ENCODE measurements around the gene CYB561D1. TPM values are rescaled to one million over a fixed set of nuclear protein-coding genes. Genes with fewer than 3 reads are reported as not detected.
A peak's percentile ranks its signal among the peaks of the same experiment; 100 is the strongest.

Gene CYB561D1
- total and polyA plus RNA-seq, 2 donors (not counting 1 experiment from before 2014, with no cell fraction given): 5.1 to 6.6 TPM

GRCh38 chr1:109497449-109498160 lies 3.7 kb downstream of the CYB561D1 start:
- no peaks in the 10 kb centered on the region for H3K27me3 ChIP-seq (ENCODE audit: control insufficient read depth, insufficient read depth, low read length)
- H3K79me2 ChIP-seq (ENCODE audit: control insufficient read depth, insufficient read depth, low read length): no peaks in the 10 kb centered on the region
- H3K27ac ChIP-seq (ENCODE audit: insufficient read depth, low read length): no peak overlapping the region
- H3K4me3 ChIP-seq (replicated peaks in 1 of 4; ENCODE audit: control extremely low read depth in 1 of 4, insufficient read depth in 1 of 4, low read depth in 3 of 4, low read length in 4 of 4): no peak overlapping the region
- H3K4me2 ChIP-seq (ENCODE audit: extremely low read depth, insufficient read depth, low read length): no peak overlapping the region
- no peaks in the 10 kb centered on the region for H4K20me1 ChIP-seq (ENCODE audit: control insufficient read depth, extremely low read depth, insufficient read depth, low read length)
- no peak for DNase-seq (ENCODE audit: low read depth in 2 of 2)
- peaks cover 8% of the 10 kb centered on the region for H3K4me1 ChIP-seq (ENCODE audit: control insufficient read depth, extremely low read depth, insufficient read depth, low read length)
- H2AFZ ChIP-seq (ENCODE audit: low read length): no peak overlapping the region
- no peaks in the 10 kb centered on the region for H3K9me3 ChIP-seq (ENCODE audit: control insufficient read depth, insufficient read depth, low read depth, low read length)
- H3K9ac ChIP-seq (ENCODE audit: insufficient read depth, low read length): no peak overlapping the region
- H3K36me3 ChIP-seq (ENCODE audit: control insufficient read depth, insufficient read depth, low read length): peaks cover 5% of the 10 kb centered on the region
- TF ChIP-seq CTCF (conservative IDR thresholded peaks at IDR 0.05 in 1 of 2, IDR thresholded peaks at IDR 0.05 in 1 of 2; ENCODE audit: low read depth in 1 of 2, low read length in 2 of 2): no peak
- no peak for TF ChIP-seq EZH2 (IDR thresholded peaks at IDR 0.05; ENCODE audit: low read length, missing control alignments)

GRCh38 chr1:109498161-109498801 lies 4.4 kb downstream of the CYB561D1 start:
- Histone ChIP-seq H3K27me3 (ENCODE audit: control insufficient read depth, insufficient read depth, low read length) (no peaks in the 10 kb centered on the region), H3K27ac (ENCODE audit: insufficient read depth, low read length) (no peak overlapping the region), H2AFZ (ENCODE audit: low read length) (no peak overlapping the region), H3K9ac (ENCODE audit: insufficient read depth, low read length) (no peak overlapping the region), H4K20me1 (ENCODE audit: control insufficient read depth, extremely low read depth, insufficient read depth, low read length) (no peaks in the 10 kb centered on the region), H3K79me2 (ENCODE audit: control insufficient read depth, insufficient read depth, low read length) (no peaks in the 10 kb centered on the region), H3K9me3 (ENCODE audit: control insufficient read depth, insufficient read depth, low read depth, low read length) (no peaks in the 10 kb centered on the region), H3K4me3 (replicated peaks in 1 of 4; ENCODE audit: control extremely low read depth in 1 of 4, insufficient read depth in 1 of 4, low read depth in 3 of 4, low read length in 4 of 4) (no peak overlapping the region), H3K36me3 (ENCODE audit: control insufficient read depth, insufficient read depth, low read length) (peaks cover 5% of the 10 kb centered on the region), H3K4me1 (ENCODE audit: control insufficient read depth, extremely low read depth, insufficient read depth, low read length) (peaks cover 8% of the 10 kb centered on the region), H3K4me2 (ENCODE audit: extremely low read depth, insufficient read depth, low read length) (no peak overlapping the region)
- peak; percentile 25 to 27 for DNase-seq (ENCODE audit: low read depth in 2 of 2)
- TF ChIP-seq EZH2 (IDR thresholded peaks at IDR 0.05; ENCODE audit: low read length, missing control alignments) (no peak), CTCF (conservative IDR thresholded peaks at IDR 0.05 in 1 of 2, IDR thresholded peaks at IDR 0.05 in 1 of 2; ENCODE audit: low read depth in 1 of 2, low read length in 2 of 2) (peak; percentile 53 to 65)

- Histone ChIP-seq H3K79me2 (ENCODE audit: control insufficient read depth, insufficient read depth, low read length) (no peaks in the 10 kb centered on the region), H3K9ac (ENCODE audit: insufficient read depth, low read length) (no peak overlapping the region), H3K4me2 (ENCODE audit: extremely low read depth, insufficient read depth, low read length) (no peak overlapping the region), H3K4me1 (ENCODE audit: control insufficient read depth, extremely low read depth, insufficient read depth, low read length) (peaks cover 5% of the 10 kb centered on the region), H3K36me3 (ENCODE audit: control insufficient read depth, insufficient read depth, low read length) (peaks cover 5% of the 10 kb centered on the region), H4K20me1 (ENCODE audit: control insufficient read depth, extremely low read depth, insufficient read depth, low read length) (no peaks in the 10 kb centered on the region), H3K27me3 (ENCODE audit: control insufficient read depth, insufficient read depth, low read length) (no peaks in the 10 kb centered on the region), H3K4me3 (replicated peaks in 1 of 4; ENCODE audit: control extremely low read depth in 1 of 4, insufficient read depth in 1 of 4, low read depth in 3 of 4, low read length in 4 of 4) (no peak overlapping the region), H2AFZ (ENCODE audit: low read length) (no peak overlapping the region), H3K9me3 (ENCODE audit: control insufficient read depth, insufficient read depth, low read depth, low read length) (no peaks in the 10 kb centered on the region), H3K27ac (ENCODE audit: insufficient read depth, low read length) (no peak overlapping the region)
- TF ChIP-seq CTCF (conservative IDR thresholded peaks at IDR 0.05 in 1 of 2, IDR thresholded peaks at IDR 0.05 in 1 of 2; ENCODE audit: low read depth in 1 of 2, low read length in 2 of 2) (no peak), EZH2 (IDR thresholded peaks at IDR 0.05; ENCODE audit: low read length, missing control alignments) (no peak)
- no peak for DNase-seq (ENCODE audit: low read depth in 2 of 2)
Observed at GRCh38 chr1:109499081-109499480, 5.2 kb downstream of the CYB561D1 start.
